Activated CD4-positive, alpha-beta T cell treated with anti-CD3 and anti-CD28 coated beads for 24 hours (primary cell): ENCODE results near the gene KCNIP4.
"Not testable (repeated sequence)": the region's sequence is repeated elsewhere in the genome, so short reads cannot be mapped to it uniquely, and the experiment has no call there.

Experiments
- DNase-seq, 2 donors: peaks; one replicate each; pipeline ENCODE4 v3.0.0-alpha.2; 2020; ENCODE audit warnings: low read depth in 2 of 2

Gene KCNIP4

DNA sequence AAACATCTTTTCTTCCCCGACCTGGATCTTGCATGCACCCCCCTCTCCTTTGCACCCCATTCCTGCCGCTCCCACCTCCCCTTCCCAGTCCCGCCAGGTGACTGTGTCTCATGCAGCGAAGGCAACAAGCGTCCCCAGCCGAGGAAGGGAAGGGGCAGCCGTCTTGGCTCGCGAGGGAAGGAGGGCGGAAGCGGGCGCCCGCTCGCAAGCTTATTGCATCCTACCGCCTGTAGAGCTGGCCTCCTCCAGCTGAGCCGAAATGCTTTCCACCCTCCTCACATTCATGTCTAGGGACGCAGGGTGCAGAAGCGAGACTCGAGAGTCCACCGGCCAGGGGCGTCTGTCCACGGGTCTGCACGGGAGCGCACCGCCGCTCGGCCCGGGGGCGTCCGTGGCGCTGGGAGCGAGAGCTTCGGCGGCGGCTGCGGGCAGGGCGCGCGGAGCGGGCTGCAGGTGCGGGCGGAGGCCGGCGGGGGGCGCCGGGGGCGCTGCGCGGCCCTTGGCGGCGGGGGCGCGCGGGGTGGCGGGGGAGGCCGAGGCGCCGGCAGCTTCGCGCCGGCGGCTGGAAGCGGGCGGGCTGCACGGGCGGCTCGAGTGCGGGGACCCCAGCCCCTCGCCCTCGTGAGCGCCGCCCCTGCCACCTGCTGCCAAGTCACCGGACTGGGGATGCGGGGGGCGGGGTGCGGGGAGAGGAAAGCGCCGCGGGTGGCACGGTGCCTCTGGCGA lies at the start of gene KCNIP4:
Gene KCNIP4, minus strand, starts transcription at position 426 of the 726 bp plus-strand sequence.
- no peak for DNase-seq

DNA sequence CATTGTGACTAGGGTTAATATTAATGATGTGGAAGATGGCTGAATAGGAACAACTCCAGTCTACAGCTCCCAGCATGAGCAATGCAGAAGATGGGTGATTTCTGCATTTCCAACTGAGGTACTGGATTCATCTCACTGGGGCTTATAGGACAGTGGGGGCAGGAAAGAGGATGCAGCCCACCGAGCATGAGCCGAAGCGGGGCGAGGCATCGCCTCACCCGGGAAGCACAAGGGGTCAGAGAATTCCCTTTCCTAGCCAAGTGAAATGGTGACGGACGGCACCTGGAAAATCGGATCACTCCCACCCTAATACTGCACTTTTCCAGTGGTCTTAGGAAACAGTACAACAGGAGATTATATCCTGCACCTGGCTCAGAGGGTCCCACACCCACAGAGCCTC lies 48.0 kb upstream of the KCNIP4 start:
- not testable (repeated sequence) for DNase-seq

DNA sequence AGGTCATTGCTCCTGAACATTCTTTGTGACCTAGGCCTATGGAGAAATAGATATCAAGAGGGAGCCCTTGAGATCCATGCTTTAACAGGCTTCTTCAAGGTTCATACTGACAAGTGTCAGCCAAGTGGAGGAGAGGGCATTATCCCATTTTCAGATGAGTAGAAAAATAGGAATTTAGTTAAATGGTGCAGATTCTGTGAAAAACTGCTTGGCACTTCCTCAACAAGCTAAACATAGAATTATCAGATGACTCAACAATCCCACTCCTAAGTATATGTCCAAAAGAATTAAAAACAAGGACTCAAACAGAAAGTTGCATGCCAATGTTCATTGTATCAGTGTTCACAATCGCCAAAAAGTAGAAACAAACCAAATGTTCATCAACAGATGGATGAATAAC lies 43.8 kb upstream of the KCNIP4 start:
- no peak for DNase-seq

GRCh38 chr4:21991562-21991961 lies 43.0 kb upstream of the KCNIP4 start:
- no peak for DNase-seq

DNA sequence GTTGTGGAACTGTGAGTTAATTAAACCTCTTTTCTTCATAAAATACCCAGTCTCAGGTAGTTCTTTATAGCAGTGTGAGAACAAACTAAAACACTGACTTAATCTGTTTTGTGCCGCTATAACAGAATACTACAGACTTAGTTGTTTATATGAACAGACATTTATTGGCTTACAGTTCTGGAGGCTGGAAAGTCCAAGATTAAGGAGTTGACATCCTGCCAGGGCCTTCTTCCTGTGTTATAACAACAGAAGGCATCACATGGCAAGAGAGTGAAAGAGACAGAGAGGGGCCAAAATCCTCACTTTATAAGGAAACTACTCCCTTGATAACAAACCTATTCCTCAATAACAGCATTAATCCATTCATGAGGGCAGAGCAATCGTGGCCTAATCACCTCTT lies 42.5 kb upstream of the KCNIP4 start:
- no peak for DNase-seq

DNA sequence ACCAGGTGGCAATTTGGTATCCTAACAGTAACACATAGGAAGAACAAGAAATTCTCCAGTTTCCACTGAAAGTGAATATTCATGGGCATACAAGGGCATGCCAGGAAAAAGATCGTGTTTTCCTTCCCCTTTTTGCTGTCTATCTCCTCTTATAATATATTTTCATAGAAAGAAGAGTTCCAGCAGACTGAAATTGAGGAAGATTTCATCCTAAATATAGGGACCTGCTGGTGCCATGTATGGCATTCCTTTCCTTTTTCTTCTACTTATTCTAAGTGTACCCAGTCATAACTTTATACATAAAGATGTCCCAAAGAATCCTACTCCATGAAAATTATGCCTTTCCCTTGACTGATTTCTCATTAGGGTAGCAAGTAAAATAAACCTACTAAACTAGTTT lies 40.8 kb upstream of the KCNIP4 start:
- no peak for DNase-seq

- DNase-seq, result no peak
Observed at GRCh38 chr4:21986307-21986706, 37.7 kb upstream of the KCNIP4 start.

- no peak for DNase-seq
Observed at GRCh38 chr4:21982087-21982486, 33.5 kb upstream of the KCNIP4 start.

DNA sequence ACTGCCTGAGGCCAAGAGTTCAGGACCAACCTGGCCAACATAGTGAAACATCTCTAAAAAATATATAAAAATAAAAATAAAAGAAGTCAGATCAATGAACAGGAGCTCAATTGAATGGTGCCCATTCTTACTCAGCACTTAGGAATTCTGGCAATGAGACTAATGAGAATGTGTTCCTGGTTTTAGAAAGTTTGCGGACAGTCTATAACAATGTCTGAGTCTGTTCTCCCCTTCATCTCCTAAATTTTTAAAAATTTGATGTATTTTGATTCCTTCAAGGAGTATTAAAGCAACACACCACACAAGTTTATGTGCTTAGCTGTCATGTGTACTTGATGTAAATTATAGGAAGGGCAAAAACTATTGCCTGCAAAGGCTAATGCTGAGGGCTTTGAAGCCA lies 30.6 kb upstream of the KCNIP4 start:
- no peak for DNase-seq

GRCh38 chr4:21976166-21976565 lies 27.6 kb upstream of the KCNIP4 start:
- DNase-seq, result no peak

GRCh38 chr4:21973850-21974249 lies 25.3 kb upstream of the KCNIP4 start:
- no peak for DNase-seq

DNA sequence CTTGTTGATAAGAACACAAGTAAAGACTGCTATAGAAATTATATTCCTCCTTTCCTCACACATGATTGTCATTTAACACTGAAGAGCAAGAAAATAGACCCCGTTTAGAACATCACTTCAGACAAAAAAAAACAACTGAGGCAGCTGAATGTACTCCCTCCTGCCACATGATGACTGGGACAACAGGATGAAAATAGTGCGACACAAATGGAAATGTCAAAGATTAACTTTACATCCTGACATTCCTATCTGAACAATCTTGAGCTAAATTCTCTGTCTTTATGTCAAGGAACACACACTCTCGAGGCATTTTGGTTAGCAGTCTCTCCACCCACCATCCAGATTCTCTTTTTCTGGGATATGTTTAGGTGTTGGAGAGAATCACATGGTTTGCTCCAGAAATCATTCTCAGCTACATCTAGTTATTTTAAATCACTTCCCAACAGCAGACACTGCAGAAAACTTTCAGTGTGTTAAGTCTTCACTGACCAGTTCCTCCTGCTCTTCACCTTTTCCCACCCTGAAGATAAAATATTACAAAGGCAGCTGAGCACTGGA lies 16.3 kb upstream of the KCNIP4 start:
- DNase-seq, result no peak

GRCh38 chr4:21962691-21963090 lies 14.1 kb upstream of the KCNIP4 start:
- DNase-seq, result no peak

- DNase-seq, result no peak
Observed at GRCh38 chr4:21960793-21961192, 12.2 kb upstream of the KCNIP4 start.

GRCh38 chr4:21954916-21955315 lies 6.3 kb upstream of the KCNIP4 start:
- DNase-seq, result no peak

GRCh38 chr4:21953653-21954052 lies 5.1 kb upstream of the KCNIP4 start:
- no peak for DNase-seq

GRCh38 chr4:21952549-21952948 lies 4.0 kb upstream of the KCNIP4 start:
- DNase-seq, result no peak

GRCh38 chr4:21949073-21949457 lies 493 bp upstream of the KCNIP4 start:
- DNase-seq, result no peak

- DNase-seq, result no peak
Observed at GRCh38 chr4:21947791-21948346, 703 bp downstream of the KCNIP4 start.

DNA sequence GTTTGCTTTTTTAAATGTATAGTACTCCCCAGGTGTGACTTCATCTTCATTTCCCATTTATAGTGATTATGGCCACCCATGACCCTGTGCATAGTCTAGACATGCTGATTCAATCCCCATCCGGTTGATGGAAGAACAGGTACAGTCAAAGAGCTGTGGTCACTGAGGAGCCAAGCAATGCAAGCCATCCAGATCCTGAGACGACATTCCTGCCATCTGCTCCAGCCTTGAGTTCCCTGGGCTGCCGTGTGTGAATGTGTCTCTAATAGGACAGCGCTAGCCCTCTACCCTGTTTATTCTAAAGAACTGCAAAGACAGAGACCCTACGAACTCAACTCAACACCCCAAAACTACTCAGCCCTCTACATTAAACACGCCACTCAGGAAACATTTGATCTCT lies 1.7 kb downstream of the KCNIP4 start:
- no peak for DNase-seq

DNA sequence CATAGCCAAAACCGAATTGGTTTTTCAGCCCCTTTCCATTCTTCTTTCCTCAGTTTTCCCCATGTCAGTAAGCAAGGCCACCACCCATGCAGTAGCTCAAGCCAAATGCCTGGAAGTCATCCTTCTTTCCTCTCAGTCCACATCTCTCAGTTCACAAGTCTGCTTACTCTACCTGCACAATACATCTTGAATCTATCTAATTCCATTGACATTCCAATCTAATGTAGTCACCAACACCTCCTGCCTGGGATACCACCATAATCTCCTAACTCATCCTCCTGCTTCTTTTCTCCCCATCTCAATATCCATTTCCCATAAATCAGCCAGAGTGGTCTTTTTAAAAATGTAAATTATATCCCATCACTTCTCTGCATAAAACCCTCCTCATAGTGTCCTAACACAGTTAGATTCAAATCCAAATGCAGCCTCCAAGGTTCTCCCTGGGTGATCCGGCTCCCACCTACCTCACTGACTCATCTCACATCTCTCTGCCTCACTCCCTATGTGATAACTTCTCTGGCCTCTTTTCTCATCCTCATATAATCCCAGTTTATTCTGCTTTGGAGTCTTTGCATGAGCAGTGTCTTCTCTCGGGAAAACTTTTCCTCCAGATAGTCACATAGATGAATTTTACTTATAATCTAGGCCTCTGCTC lies 26.9 kb downstream of the KCNIP4 start:
- no peak for DNase-seq

DNA sequence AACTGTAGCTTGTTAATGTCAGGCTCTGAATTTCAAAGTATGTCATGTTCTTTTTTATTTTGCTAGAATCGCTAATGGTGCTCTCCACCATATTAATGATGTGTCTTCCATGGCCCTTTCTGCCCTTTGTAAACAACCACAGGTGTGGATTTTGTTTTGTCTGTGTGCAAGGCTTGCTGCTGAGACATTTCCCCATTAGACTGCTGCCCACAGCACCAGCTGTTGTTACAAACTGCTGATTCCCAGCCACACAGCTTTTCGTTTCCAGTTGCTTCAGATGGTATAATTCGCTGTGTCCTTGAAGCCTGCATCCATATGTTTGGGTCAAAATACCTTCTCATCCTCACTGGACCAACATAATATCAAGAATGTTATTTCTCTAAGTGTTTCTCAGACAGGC lies 32.8 kb downstream of the KCNIP4 start:
- no peak for DNase-seq

DNA sequence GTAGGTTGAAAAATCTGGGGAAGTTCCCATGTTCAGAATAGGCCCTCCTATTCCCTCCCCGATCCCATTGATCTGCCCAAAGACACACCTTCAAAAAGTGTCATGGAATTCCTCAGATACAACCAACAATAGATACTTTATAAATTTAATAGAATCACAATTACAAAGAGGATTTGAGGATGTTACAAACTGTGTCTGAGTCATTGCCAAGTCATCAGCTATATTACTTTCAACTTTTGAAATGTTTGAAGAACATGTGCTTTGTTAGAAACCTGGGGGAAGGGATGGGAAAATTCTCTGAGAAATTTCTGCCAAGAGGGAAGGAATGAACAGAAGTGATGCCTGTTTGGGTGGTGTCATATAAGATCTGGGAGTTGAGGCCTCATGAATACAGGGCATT lies 46.7 kb downstream of the KCNIP4 start:
- DNase-seq, result no peak
